Measurements from ENCODE around the gene PRDX3. TPM values are rescaled to one million over a fixed set of nuclear protein-coding genes. Genes with fewer than 3 reads are reported as not detected.

The PRDX3 gene
- total and polyA plus RNA-seq, 2 of the 4 experiments (the other 2 are of a cell fraction) = 169 to 187 TPM

DNA sequence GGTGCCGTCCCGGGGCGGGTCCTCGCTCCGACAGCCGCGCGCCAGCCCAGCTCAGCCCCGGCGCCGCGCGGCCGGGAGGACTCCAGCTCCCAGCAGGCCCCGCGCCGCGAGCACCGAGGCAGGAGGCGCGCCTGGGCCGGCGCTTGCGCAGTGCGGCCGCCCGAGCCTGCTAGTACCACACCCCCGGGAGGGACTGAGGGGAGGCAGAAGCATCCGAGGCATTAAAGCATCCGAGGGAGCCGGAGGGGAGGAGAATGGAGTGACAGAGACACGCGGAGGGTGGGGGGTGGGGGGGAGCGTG is 28.7 kb upstream of the PRDX3 start, which contains the start of gene GRK5:
TSS of gene GRK5 (plus strand) at position 206 of the 301 bp plus-strand sequence. CDS start 347 bp downstream, outside the sequence.
- dilution Hi-C loops (cut with HindIII; ENCODE audit: low sequenced_read_pairs, unreplicated experiment) (no loop called here), in situ Hi-C loops (cut with MboI; ENCODE audit: low sequenced_read_pairs) (loop anchor here (5.0 kb wide), 1 partner anchor 210 kb away; no protein-coding TSS in a partner anchor), intact Hi-C loops (cut with micrococcal nuclease) (loop anchor here (1.0 to 5.0 kb wide), 5 partner anchors 110 to 335 kb away; partner anchors contain the start of gene RGS10)
- Histone ChIP-seq H2AK9ac (replicated peaks; ENCODE audit: low read depth, low read length, poor library complexity) (peak within 1 kb of the TSS; percentile 90), H2BK120ac (ENCODE audit: low read depth, low read length) (peak within 1 kb of the TSS; percentile 67), H4K91ac (ENCODE audit: insufficient read depth, low read depth, low read length) (peak within 1 kb of the TSS; percentile 76), H3K9me3 (ENCODE audit: control insufficient read depth, insufficient read depth, low read length) (no peaks in the 10 kb centered on the region), H3K14ac (replicated peaks; ENCODE audit: low read depth, low read length) (peak within 1 kb of the TSS; percentile 77), H3K4me1 (ENCODE audit: control insufficient read depth, insufficient read depth, low read length) (peaks cover 18% of the 10 kb centered on the region), H3K18ac (ENCODE audit: low read depth, low read length) (peak within 1 kb of the TSS; percentile 28), H2BK15ac (ENCODE audit: low read depth, low read length) (peak within 1 kb of the TSS; percentile 60; the same call in 1 of the 3 replicates), H3K4me3 (ENCODE audit: insufficient read depth, low read depth, low read length) (peak within 1 kb of the TSS; percentile 61), H2AK5ac (ENCODE audit: low read depth, low read length) (peak within 1 kb of the TSS; percentile 65), H3K4me2 (ENCODE audit: low read depth, low read length) (peak within 1 kb of the TSS; percentile 96), H3K9me1 (ENCODE audit: insufficient read depth, low read length) (0 out of 2 replicates have a peak, but pooled peaks cover 3% of the 10 kb centered on the region), H2AFZ (replicated peaks; ENCODE audit: low read length, poor library complexity) (peak within 1 kb of the TSS; percentile 90), H3K23ac (ENCODE audit: low read depth, low read length) (peak within 1 kb of the TSS; percentile 76), H2BK20ac (ENCODE audit: low read depth, low read length) (peak within 1 kb of the TSS; percentile 27), H3K27me3 (ENCODE audit: control insufficient read depth, insufficient read depth, low read length) (no peaks in the 10 kb centered on the region), H2BK5ac (ENCODE audit: low read depth, low read length, poor library complexity, severe bottlenecking) (peak within 1 kb of the TSS; percentile 90), H3K9ac (ENCODE audit: low read depth, low read length) (peak within 1 kb of the TSS; percentile 96), H4K8ac (ENCODE audit: low read depth in 2 of 2, low read length in 2 of 2) (peak within 1 kb of the TSS; percentile 60 to 88), H3K4ac (ENCODE audit: low read depth, low read length) (peak within 1 kb of the TSS; percentile 82), H3K79me1 (ENCODE audit: low read depth in 1 of 2, low read length in 2 of 2) (peaks cover 5 to 37% of the 10 kb centered on the region in 2 experiments; a peak in 3 of 4 replicates), H4K20me1 (ENCODE audit: insufficient read depth, low read length) (peaks cover 8% of the 10 kb centered on the region; the same call in 1 of the 2 replicates), H3K27ac (ENCODE audit: insufficient read depth, low read length) (peak within 1 kb of the TSS; percentile 96), H3K36me3 (ENCODE audit: control insufficient read depth, insufficient read depth, low read length) (peaks cover 7% of the 10 kb centered on the region), H4K5ac (ENCODE audit: low read depth, low read length) (peak within 1 kb of the TSS; percentile 30), H3K56ac (ENCODE audit: extremely low read depth, insufficient read depth, low read length) (peak within 1 kb of the TSS; percentile 91)
- TF ChIP-seq MAFK (IDR thresholded peaks at IDR 0.05; ENCODE audit: low read depth, low read length) (no peak), MXI1 (IDR thresholded peaks at IDR 0.05; ENCODE audit: borderline replicate concordance, low read depth, low read length) (peak; percentile 55; the same call in 1 of the 2 replicates), CEBPB (IDR thresholded peaks at IDR 0.05; ENCODE audit: low read depth, low read length) (no peak), POLR2A (IDR thresholded peaks at IDR 0.05; ENCODE audit: low read depth, low read length) (peak; percentile 69; the same call in 1 of the 2 replicates), MAZ (IDR thresholded peaks at IDR 0.05; ENCODE audit: borderline replicate concordance, low read depth, low read length) (peak; percentile 92)
- POLR2A ChIA-PET (ENCODE audit: unreplicated experiment) = interaction anchor here (0.6 to 1.0 kb wide), 3 partner anchors 40 to 205 kb away, joined by 3 to 7 read pairs (median 3); no protein-coding TSS in a partner anchor
- BruUV-seq (replicated peaks) = no TSS peak
- DNase-seq (peak; percentile 98), ATAC-seq (ENCODE audit: low read depth) (peak; percentile 90)
- CTCF ChIA-PET = interaction anchor here (0.7 to 2.0 kb wide), 9 partner anchors 65 to 273 kb away, joined by 3 to 7 read pairs (median 4); no protein-coding TSS in a partner anchor
- no CpG with 5 or more reads among the region's 34 CpGs for WGBS, 2 experiments (ENCODE audit: extremely low coverage in 2 of 2, insufficient read length in 1 of 2)
